SK-N-SH treated with all-trans-retinoic acid at 6 μM for 48 hours (cell line): ENCODE data around the gene CDC5L.

Source experiments
- ATAC-seq: fragments of 200-7000 bp; cut with Tn5 transposase; 3 replicates; pipeline ENCODE4 v1.9.1; 2020; ENCODE audit warnings: mild to moderate bottlenecking, moderate library complexity
- ARNTL ChIP-seq: fragments of 450-650 bp; formaldehyde crosslinking; IDR thresholded peaks from 2 replicates; pipeline ENCODE4 v1.5.0; 2020; ENCODE audit warnings: low read depth, mild to moderate bottlenecking, moderate library complexity, borderline replicate concordance
- BACH2 ChIP-seq: fragments of 250-450 bp; sonication (Bioruptor Pico); IDR thresholded peaks from 2 replicates; pipeline ENCODE4 v1.9.0; 2021; ENCODE audit warnings: mild to moderate bottlenecking, borderline replicate concordance
- CSDC2 ChIP-seq: fragments of 250-450 bp; sonication (Bioruptor Pico); IDR thresholded peaks from 2 replicates; pipeline ENCODE4 v1.5.0; 2020; ENCODE audit warnings: mild to moderate bottlenecking, moderate library complexity
- ESRRG ChIP-seq: fragments of 250-450 bp; sonication (Bioruptor Pico); IDR thresholded peaks from 2 replicates; pipeline ENCODE4 v1.6.1; 2021; ENCODE audit warnings: mild to moderate bottlenecking
- GLIS3 ChIP-seq: fragments of 250-450 bp; sonication (Bioruptor Pico); IDR thresholded peaks from 2 replicates; pipeline ENCODE4 v1.5.0; 2020; ENCODE audit warnings: mild to moderate bottlenecking, moderate library complexity
- ISL1 ChIP-seq: fragments of 250-450 bp; sonication (Bioruptor Pico); IDR thresholded peaks from 2 replicates; pipeline ENCODE4 v2.1.2; 2022; ENCODE audit warnings: mild to moderate bottlenecking, moderate library complexity
- OSR1 ChIP-seq: fragments of 250-450 bp; sonication (Bioruptor Pico); IDR thresholded peaks from 2 replicates; pipeline ENCODE4 v1.8.0; 2022; ENCODE audit warnings: moderate library complexity, mild to moderate bottlenecking, inconsistent platforms
- PPARA ChIP-seq: fragments of 250-450 bp; sonication (Bioruptor Pico); IDR thresholded peaks from 2 replicates; pipeline ENCODE4 v1.5.0; 2020; ENCODE audit warnings: mild to moderate bottlenecking, borderline replicate concordance
- RARB ChIP-seq: fragments of 250-450 bp; sonication (Bioruptor Pico); IDR thresholded peaks from 2 replicates; pipeline ENCODE4 v1.8.0; 2021; ENCODE audit warnings: mild to moderate bottlenecking, moderate library complexity
- SNAI2 ChIP-seq: fragments of 250-450 bp; sonication (Bioruptor Pico); IDR thresholded peaks from 2 replicates; pipeline ENCODE4 v1.5.0; 2020; ENCODE audit warnings: mild to moderate bottlenecking, moderate library complexity
- ZC3H10 ChIP-seq: fragments of 250-450 bp; sonication (Bioruptor Pico); IDR thresholded peaks from 2 replicates; pipeline ENCODE4 v1.5.1; 2021; ENCODE audit warnings: mild to moderate bottlenecking, moderate library complexity
- ZFP3 ChIP-seq: fragments of 250-450 bp; sonication (Bioruptor Pico); IDR thresholded peaks from 2 replicates; pipeline ENCODE4 v1.5.0; 2020; ENCODE audit warnings: mild to moderate bottlenecking, moderate library complexity
- ZFP30 ChIP-seq: fragments of 450-650 bp; formaldehyde crosslinking; IDR thresholded peaks from 2 replicates; pipeline ENCODE4 v1.5.0; 2022; ENCODE audit warnings: mild to moderate bottlenecking, moderate library complexity
- ZNF565 ChIP-seq: fragments of 450-650 bp; formaldehyde crosslinking; conservative IDR thresholded peaks from 2 replicates; pipeline ENCODE4 v1.5.0; 2020; ENCODE audit warnings: low read depth, mild to moderate bottlenecking, moderate library complexity
- ZNF70 ChIP-seq: fragments of 450-650 bp; formaldehyde crosslinking; IDR thresholded peaks from 2 replicates; pipeline ENCODE4 v1.5.0; 2020; ENCODE audit warnings: mild to moderate bottlenecking, moderate library complexity
- ZNF8 ChIP-seq: fragments of 450-650 bp; formaldehyde crosslinking; IDR thresholded peaks from 2 replicates; pipeline ENCODE4 v1.5.0; 2020; ENCODE audit warnings: mild to moderate bottlenecking, moderate library complexity
- TF ChIP-seq, protein P1 (sequence below): fragments of 250-450 bp; sonication (Bioruptor Pico); IDR thresholded peaks from 2 replicates; pipeline ENCODE4 v1.5.1; 2021; ENCODE audit warnings: mild to moderate bottlenecking, moderate library complexity
- TF ChIP-seq, protein P2 (sequence below): fragments of 250-450 bp; sonication (Bioruptor Pico); IDR thresholded peaks from 2 replicates; pipeline ENCODE4 v1.5.0; 2020; ENCODE audit warnings: mild to moderate bottlenecking, moderate library complexity
- TF ChIP-seq, protein P3 (sequence below): fragments of 250-450 bp; sonication (Bioruptor Pico); IDR thresholded peaks from 2 replicates; pipeline ENCODE4 v1.8.0; 2021; ENCODE audit warnings: low read depth, mild to moderate bottlenecking, moderate library complexity, borderline replicate concordance
- TF ChIP-seq, protein P4 (sequence below): fragments of 250-450 bp; sonication (Bioruptor Pico); IDR thresholded peaks from 2 replicates; pipeline ENCODE4 v1.8.0; 2020; ENCODE audit warnings: mild to moderate bottlenecking, moderate library complexity, borderline replicate concordance

The CDC5L gene

DNA sequence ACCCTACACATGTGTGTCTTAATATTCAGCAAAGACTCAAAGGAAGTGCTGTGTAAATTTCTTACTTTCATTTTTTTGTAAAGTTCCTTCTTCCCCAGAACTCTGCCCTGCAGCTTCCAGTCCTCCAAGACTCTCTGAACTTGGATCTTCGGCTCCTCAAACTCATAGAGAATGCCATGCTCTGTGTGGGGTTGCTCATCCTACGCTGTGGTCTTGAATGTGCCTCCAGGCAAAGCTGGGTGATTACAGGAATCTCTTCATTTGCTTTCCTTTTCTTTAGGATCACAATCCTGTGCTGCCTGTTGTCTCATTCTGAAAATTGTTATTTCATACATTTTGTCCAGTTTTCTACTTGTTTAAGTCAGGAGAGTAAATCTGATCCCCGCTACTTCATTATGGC is 14.5 kb upstream of the CDC5L start:
- ATAC-seq: no peak
- TF ChIP-seq RARB (CRISPR knock-in tag) (no peak), PPARA (CRISPR knock-in tag) (no peak), CSDC2 (no peak), ARNTL (CRISPR knock-in tag) (no peak), BACH2 (CRISPR knock-in tag) (no peak), ZC3H10 (CRISPR knock-in tag) (no peak), ZNF8 (CRISPR knock-in tag) (no peak), ISL1 (CRISPR knock-in tag) (no peak), ZFP30 (CRISPR knock-in tag) (no peak), ZFP3 (no peak), ZNF565 (CRISPR knock-in tag) (no peak), GLIS3 (CRISPR knock-in tag) (no peak), ZNF70 (CRISPR knock-in tag) (no peak), ESRRG (CRISPR knock-in tag) (no peak), SNAI2 (CRISPR knock-in tag) (no peak), OSR1 (CRISPR knock-in tag) (no peak)
- TF ChIP-seq, protein P1, sequence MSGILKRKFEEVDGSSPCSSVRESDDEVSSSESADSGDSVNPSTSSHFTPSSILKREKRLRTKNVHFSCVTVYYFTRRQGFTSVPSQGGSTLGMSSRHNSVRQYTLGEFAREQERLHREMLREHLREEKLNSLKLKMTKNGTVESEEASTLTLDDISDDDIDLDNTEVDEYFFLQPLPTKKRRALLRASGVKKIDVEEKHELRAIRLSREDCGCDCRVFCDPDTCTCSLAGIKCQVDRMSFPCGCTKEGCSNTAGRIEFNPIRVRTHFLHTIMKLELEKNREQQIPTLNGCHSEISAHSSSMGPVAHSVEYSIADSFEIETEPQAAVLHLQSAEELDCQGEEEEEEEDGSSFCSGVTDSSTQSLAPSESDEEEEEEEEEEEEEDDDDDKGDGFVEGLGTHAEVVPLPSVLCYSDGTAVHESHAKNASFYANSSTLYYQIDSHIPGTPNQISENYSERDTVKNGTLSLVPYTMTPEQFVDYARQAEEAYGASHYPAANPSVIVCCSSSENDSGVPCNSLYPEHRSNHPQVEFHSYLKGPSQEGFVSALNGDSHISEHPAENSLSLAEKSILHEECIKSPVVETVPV (CRISPR knock-in tag): no peak
- TF ChIP-seq, protein P2, sequence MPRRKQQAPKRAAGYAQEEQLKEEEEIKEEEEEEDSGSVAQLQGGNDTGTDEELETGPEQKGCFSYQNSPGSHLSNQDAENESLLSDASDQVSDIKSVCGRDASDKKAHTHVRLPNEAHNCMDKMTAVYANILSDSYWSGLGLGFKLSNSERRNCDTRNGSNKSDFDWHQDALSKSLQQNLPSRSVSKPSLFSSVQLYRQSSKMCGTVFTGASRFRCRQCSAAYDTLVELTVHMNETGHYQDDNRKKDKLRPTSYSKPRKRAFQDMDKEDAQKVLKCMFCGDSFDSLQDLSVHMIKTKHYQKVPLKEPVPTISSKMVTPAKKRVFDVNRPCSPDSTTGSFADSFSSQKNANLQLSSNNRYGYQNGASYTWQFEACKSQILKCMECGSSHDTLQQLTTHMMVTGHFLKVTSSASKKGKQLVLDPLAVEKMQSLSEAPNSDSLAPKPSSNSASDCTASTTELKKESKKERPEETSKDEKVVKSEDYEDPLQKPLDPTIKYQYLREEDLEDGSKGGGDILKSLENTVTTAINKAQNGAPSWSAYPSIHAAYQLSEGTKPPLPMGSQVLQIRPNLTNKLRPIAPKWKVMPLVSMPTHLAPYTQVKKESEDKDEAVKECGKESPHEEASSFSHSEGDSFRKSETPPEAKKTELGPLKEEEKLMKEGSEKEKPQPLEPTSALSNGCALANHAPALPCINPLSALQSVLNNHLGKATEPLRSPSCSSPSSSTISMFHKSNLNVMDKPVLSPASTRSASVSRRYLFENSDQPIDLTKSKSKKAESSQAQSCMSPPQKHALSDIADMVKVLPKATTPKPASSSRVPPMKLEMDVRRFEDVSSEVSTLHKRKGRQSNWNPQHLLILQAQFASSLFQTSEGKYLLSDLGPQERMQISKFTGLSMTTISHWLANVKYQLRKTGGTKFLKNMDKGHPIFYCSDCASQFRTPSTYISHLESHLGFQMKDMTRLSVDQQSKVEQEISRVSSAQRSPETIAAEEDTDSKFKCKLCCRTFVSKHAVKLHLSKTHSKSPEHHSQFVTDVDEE (CRISPR knock-in tag): no peak
- TF ChIP-seq, protein P3, sequence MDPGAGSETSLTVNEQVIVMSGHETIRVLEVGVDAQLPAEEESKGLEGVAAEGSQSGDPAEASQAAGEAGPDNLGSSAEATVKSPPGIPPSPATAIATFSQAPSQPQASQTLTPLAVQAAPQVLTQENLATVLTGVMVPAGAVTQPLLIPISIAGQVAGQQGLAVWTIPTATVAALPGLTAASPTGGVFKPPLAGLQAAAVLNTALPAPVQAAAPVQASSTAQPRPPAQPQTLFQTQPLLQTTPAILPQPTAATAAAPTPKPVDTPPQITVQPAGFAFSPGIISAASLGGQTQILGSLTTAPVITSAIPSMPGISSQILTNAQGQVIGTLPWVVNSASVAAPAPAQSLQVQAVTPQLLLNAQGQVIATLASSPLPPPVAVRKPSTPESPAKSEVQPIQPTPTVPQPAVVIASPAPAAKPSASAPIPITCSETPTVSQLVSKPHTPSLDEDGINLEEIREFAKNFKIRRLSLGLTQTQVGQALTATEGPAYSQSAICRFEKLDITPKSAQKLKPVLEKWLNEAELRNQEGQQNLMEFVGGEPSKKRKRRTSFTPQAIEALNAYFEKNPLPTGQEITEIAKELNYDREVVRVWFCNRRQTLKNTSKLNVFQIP: no peak
- TF ChIP-seq, protein P4, sequence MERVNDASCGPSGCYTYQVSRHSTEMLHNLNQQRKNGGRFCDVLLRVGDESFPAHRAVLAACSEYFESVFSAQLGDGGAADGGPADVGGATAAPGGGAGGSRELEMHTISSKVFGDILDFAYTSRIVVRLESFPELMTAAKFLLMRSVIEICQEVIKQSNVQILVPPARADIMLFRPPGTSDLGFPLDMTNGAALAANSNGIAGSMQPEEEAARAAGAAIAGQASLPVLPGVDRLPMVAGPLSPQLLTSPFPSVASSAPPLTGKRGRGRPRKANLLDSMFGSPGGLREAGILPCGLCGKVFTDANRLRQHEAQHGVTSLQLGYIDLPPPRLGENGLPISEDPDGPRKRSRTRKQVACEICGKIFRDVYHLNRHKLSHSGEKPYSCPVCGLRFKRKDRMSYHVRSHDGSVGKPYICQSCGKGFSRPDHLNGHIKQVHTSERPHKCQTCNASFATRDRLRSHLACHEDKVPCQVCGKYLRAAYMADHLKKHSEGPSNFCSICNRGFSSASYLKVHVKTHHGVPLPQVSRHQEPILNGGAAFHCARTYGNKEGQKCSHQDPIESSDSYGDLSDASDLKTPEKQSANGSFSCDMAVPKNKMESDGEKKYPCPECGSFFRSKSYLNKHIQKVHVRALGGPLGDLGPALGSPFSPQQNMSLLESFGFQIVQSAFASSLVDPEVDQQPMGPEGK: no peak

DNA sequence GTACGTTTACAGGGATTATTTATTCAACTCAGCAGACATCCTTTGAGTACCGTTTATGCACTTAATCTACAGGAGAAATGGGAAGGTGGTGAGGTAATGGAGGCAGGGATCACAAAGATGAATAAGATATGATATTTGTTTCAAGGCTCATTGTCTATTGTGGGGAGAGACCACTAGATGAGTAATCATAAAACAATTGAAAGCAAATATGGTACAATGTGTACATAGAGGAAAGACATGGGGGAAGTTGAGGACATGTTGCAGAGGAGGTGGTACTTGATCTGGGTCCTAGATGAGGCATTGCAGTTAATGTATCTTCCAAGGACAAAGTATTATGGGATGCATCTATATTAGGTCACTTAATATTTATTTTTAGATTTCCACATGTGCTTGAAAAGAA is 13.7 kb upstream of the CDC5L start:
- TF ChIP-seq ARNTL (CRISPR knock-in tag): no peak
- no peak for TF ChIP-seq ZNF70 (CRISPR knock-in tag)
- TF ChIP-seq, protein P1 (CRISPR knock-in tag): no peak
- TF ChIP-seq, protein P3: no peak
- ATAC-seq: no peak

DNA sequence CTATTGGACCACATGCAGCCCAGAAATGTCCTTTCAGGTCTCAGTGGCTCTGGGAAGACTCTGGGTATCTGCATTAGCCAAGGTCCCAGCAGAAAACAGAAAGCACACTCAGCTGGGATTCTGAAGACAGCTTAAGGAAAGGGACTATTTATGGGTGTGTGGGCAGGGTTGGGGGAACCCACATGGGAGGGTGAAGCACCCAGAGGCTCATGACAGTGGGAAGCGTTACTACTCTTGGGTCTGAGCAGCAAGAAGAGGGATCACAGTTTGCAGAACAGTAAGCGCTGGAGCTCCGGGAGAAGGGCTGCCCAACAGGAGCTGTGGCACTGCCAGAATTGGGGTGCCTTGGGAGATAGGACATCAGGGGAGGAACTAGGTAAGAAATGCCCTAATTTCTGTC is 12.4 kb upstream of the CDC5L start:
- no peak for TF ChIP-seq ZNF8 (CRISPR knock-in tag)
- ATAC-seq: no peak
